GM12873 (cell line): ENCODE data around the gene MOSPD3.

Source experiments
- CTCF ChIP-seq: IDR thresholded peaks from 2 replicates; pipeline ENCODE4 v1.5.1; 2012; ENCODE audit warnings: low read depth, mild to moderate bottlenecking, moderate library complexity, low read length, control low read depth; ENCODE audit not compliant: insufficient read depth; ENCODE audit errors: missing control alignments

Gene MOSPD3

GRCh38 chr7:100632951-100633717, 20.8 kb downstream of the MOSPD3 start:
- peak; percentile 66 for TF ChIP-seq CTCF

DNA sequence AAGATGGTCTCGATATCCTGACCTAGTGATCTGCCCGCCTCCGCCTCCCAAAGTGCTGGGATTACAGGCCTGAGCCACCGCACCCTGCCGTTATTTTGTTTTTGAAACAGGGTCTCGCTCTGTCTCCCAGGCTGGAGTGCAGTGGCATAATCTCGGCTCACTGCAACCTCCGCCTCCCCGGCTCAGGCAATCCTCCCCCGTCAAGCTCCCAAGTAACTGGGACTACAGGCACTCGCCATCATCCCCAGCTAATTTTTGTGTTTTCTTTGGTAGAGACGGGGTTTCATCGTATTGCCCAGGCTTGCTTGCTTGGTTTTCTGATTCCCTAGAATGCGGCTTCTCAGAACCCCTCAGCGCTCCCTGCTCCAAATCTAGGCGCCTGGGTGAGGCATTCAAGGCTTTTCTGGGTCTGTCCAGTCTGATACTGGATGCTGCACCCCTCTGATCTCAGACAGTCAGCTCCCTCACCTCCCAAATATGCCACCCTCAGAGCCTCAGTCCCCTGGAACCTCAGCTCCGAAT, 27.7 kb downstream of the MOSPD3 start:
- no peak for TF ChIP-seq CTCF

DNA sequence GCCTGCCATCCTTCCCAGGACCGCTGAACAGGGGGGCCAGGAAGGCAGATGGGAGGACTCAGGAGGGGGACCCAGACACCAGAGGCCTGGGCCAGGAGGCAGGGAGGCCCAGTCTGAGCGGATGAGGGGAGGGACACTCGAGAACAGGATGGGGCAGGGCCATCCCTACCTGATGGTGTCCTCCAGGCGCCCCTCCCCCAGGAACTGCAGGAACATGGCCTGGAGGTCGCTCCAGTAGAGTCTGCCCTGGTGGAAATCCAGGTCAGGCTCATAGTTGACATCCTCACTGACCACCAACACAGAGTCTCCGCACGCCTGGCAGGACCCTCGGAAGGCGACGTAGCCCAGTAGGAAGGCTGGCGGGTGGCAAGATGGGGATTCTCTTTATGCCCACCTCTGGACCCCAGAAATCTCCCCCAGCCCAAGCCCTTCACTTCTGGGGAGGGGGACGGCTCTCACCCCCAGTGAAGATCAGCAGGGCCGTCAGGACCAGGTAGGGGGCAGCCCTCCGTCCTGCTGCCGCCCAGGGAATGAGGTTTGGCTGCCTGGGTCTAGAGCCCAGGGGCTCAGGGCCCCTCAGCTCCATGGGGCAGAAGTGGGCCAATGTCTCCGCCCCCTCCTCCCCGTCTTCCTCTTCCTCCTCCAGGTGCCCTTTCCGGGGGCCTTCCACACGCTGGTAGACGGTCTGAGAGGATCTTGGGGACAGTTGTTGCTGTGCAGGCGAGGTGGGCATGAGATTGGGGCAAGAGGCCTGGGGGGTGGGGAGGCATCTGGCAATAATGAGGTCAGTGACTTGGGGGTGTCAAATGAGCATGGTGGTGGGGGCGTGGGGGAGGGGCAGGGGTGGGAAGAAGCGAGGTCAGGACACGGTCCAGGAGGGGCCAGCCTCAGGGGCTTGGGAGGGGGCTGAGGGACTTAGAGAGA, 28.4 kb downstream of the MOSPD3 start:
- no peak for TF ChIP-seq CTCF

GRCh38 chr7:100641463-100641859, 29.1 kb downstream of the MOSPD3 start, which contains the start of gene TFR2:
Gene TFR2, minus strand, starts transcription at chr7:100641552. Its CDS starts 43 bp downstream, at chr7:100641509.
- no peak for TF ChIP-seq CTCF

DNA sequence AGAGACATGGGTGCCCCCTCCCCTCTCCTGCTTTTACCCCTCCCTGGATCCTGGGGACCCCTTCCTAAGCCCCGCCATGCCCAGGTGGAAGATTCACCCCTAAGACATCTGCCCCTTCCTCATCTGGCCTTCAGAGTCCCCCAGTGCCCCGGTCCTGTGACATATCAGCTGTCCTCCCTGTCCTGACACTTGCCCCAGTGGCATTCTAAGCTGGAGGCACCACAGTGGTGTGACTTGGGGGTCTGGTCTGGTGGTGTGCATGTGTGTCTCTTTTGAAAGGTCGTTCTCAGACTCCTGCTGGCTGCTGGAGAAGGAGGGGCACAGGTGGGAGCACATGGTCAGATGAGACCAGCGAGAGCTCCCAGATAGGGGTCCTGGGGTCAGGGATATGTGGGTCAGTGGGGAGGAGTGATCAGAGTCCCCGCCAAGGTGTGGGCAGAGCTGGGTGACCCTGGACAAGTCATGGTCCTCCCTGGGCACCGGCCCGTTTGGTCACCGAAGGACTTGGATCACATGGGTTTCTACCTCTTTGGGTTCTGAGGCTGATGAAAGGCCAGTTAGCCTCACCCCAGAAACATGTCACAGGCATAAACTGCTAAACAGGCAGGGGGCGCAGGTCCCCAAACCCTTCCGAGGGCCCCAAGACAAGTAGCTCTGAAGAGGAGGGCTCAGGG, 29.7 kb downstream of the MOSPD3 start:
- TF ChIP-seq CTCF = no peak

DNA sequence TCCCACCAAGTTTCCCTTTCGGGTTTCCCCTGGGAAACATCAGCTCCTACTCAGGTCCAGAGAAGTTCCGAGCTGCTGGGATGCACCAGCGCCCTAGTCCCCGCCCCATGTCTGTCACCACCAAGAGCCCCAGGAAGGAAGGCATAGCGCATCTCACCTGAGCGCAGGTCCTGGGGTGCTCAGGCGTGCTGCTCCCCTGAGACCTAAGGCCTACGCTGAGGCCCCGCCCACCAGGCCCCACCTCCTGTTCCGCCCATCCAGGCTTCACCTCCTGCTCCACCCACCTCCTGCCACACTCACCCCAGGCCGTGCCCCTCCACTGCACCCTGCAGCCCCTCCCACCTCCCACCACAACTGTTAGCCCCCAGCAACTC, 30.2 kb downstream of the MOSPD3 start:
- TF ChIP-seq CTCF = no peak
